ENCODE measurements around the gene CASR.
"Not testable (repeated sequence)": the region's sequence is repeated elsewhere in the genome, so short reads cannot be mapped to it uniquely, and the experiment has no call there.

The CASR gene

DNA sequence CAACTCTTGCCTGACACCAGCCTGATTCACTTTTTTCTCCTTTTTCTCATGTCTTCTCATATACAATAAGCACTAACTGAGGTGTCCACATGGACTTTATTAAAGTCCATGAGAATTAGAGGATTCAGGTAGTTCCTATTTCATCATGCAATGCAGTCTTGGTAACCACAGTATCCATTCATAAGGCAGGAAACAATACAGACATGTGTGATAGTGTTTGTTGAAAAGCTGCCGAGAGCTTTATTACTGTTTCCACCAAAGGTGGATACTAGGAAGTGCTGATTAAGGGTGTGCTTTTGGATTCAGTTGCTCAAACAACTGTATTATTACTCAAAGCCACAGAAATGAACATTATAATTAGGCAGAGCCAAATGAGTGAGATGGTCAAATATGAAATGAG is 5.3 kb downstream of the CASR start:
- TF ChIP-seq, protein P1, sequence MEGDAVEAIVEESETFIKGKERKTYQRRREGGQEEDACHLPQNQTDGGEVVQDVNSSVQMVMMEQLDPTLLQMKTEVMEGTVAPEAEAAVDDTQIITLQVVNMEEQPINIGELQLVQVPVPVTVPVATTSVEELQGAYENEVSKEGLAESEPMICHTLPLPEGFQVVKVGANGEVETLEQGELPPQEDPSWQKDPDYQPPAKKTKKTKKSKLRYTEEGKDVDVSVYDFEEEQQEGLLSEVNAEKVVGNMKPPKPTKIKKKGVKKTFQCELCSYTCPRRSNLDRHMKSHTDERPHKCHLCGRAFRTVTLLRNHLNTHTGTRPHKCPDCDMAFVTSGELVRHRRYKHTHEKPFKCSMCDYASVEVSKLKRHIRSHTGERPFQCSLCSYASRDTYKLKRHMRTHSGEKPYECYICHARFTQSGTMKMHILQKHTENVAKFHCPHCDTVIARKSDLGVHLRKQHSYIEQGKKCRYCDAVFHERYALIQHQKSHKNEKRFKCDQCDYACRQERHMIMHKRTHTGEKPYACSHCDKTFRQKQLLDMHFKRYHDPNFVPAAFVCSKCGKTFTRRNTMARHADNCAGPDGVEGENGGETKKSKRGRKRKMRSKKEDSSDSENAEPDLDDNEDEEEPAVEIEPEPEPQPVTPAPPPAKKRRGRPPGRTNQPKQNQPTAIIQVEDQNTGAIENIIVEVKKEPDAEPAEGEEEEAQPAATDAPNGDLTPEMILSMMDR (IDR thresholded peaks at IDR 0.05; ENCODE audit: low read depth, low read length, missing control alignments), result no peak
- H3K4me3 ChIP-seq (replicated peaks; ENCODE audit: low read depth, low read length), result no peak overlapping the region
- no peak for DNase-seq (ENCODE audit: extremely low read depth, low read depth)

DNA sequence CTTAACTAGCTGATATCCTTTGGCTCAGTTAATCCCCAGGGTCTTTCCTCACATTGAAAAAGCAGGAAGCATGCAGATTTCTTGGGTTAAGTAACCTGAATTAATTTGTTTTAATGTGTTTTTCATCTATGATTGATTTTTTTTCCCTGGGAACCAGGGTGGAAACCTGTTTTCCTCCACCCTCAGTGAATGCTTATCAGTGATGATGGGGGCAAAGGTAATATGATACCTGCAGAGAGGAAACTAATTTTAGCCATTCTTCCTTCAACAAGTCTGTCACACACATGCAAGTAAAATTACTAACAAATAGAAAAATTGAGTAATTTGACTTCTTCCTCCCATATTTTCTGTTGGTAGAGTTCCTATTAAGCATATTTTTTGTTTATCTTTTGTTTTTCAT is 5.9 kb downstream of the CASR start:
- no peak for DNase-seq (ENCODE audit: extremely low read depth, low read depth)
- no peak overlapping the region for H3K4me3 ChIP-seq (replicated peaks; ENCODE audit: low read depth, low read length)
- TF ChIP-seq, protein P1 (IDR thresholded peaks at IDR 0.05; ENCODE audit: low read depth, low read length, missing control alignments), result no peak

DNA sequence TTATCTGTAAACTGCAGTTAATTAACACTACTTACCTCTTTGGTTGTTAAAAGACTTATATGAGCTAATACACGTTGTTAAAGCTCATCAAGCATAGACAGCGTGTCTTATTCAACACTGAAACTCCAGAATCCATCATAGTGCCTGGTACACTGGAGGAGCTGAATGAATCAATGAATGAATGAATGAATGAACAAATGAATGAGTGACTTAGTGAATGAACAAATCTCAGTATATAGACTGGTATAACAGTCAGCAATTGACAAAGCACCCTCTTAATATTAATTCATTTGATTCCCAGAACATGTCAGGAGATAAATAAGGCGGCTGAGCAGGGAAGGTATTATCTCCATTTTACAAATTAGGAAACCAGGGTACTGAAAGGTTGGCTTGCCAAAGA is 7.1 kb downstream of the CASR start:
- TF ChIP-seq, protein P1 (IDR thresholded peaks at IDR 0.05; ENCODE audit: low read depth, low read length, missing control alignments), result no peak
- H3K4me3 ChIP-seq (replicated peaks; ENCODE audit: low read depth, low read length), result no peak overlapping the region

DNA sequence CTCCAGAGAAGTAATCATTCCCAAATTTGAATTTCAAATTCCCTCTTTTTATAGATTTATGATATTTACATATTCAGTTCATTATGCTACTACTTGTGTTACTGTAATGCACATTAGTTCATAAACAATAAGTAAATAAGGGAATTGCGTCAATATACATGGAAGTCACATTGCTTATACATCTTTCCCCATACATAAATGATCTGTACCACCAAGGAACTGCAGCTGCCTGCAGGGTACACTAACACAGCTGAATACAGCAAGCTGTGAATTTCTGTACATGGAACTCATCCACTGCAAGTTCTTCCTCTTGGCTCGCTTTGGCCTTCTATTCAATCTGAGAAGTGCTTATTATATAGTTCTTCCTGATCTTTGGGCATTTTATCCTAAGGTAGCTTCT is 15.5 kb downstream of the CASR start:
- no peak overlapping the region for H3K4me3 ChIP-seq (replicated peaks; ENCODE audit: low read depth, low read length)
- TF ChIP-seq, protein P1 (IDR thresholded peaks at IDR 0.05; ENCODE audit: low read depth, low read length, missing control alignments), result no peak
- DNase-seq (ENCODE audit: extremely low read depth, low read depth), result no peak

More for the DNA sequence above, 7.1 kb downstream of the CASR start:
- DNase-seq (ENCODE audit: extremely low read depth, low read depth), result no peak

DNA sequence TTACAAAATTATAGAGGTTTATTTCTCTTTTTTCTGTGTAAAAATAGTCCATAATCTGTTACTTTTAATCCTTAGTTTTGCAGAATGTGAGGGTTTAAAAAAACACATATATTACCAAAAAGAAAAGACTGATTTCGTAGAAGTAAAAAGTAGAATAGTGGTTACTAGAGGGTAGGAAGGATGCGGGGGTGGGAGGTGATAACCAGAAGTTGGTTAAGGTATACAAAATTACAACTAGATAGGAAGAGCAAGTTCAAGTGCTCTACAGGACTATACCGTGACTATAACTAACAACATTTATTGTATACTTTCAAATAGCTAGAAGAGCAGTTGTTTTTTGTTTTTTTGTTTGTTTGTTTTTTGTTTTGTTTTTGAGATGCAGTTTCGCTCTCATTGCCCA is 16.1 kb downstream of the CASR start:
- no peak for DNase-seq (ENCODE audit: extremely low read depth, low read depth)
- no peak overlapping the region for H3K4me3 ChIP-seq (replicated peaks; ENCODE audit: low read depth, low read length)
- TF ChIP-seq, protein P1 (IDR thresholded peaks at IDR 0.05; ENCODE audit: low read depth, low read length, missing control alignments), result no peak

DNA sequence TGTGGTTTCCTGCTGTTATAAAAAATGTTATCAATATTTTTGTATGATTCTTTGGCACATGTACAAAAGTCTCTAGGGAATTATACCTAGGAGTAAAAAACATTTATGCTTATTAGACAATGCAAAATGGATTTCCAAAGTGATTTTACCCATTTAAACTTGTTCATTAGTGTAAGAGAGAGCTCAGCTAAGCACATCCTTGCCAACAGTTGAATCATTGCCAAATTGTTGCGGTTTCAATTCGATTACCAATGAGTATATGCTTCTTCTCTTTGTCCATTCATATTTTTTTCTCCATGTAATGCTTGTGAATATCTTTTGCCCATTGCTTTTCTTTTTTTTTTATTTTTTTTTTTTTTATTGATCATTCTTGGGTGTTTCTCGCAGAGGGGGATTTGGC is 17.2 kb downstream of the CASR start:
- no peak for DNase-seq (ENCODE audit: extremely low read depth, low read depth)
- TF ChIP-seq, protein P1 (IDR thresholded peaks at IDR 0.05; ENCODE audit: low read depth, low read length, missing control alignments), result no peak
- no peak overlapping the region for H3K4me3 ChIP-seq (replicated peaks; ENCODE audit: low read depth, low read length)

DNA sequence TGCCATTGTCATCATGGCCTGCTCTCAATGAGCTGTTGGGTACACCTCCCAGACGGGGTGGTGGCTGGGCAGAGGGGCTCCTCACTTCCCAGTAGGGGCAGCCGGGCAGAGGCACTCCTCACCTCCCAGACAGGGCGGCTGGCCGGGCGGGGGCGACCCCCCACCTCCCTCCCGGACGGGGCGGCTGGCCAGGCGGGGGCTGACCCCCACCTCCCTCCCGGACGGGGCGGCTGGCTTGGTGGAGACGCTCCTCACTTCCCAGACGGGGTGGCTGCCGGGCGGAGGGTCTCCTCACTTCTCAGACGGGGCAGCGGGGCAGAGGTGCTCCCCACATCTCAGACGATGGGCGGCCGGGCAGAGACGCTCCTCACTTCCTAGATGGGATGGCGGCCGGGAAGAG is 18.0 kb downstream of the CASR start:
- DNase-seq (ENCODE audit: extremely low read depth, low read depth), result not testable (repeated sequence)

More for the DNA sequence above, 18.0 kb downstream of the CASR start:
- not testable (repeated sequence) for H3K4me3 ChIP-seq (replicated peaks; ENCODE audit: low read depth, low read length)

All from HFF-Myc (cell line).